ENCODE results near the gene LRAT.

The LRAT gene

DNA sequence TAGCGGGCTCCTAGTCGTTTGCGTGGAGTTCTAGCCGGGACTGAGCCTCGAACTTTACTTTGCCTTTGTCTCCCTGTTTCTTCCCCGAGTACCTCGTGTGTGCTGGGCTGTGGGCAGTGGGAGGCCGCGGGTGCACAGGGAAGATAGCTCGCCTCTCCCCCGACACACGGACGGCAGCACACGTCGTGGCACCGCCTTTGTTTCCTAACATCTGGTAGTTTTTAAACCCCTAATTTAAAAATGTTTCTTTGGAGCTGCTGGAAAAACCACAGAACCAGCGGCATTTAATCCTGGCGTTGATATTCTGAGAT lies 38.1 kb downstream of the LRAT start:
- POLR2A ChIA-PET (ENCODE audit: low non-redundant PET) = no interaction called here
- no peak for DNase-seq (ENCODE audit: low spot score)
- CTCF ChIA-PET = interaction anchor here (0.8 to 1.4 kb wide), 2 partner anchors 95 to 144 kb away, joined by 3 to 4 read pairs; no protein-coding TSS in a partner anchor
- no peak for TF ChIP-seq CTCF (conservative IDR thresholded peaks at IDR 0.05; ENCODE audit: low read depth)
- H3K27ac ChIP-seq = no peak overlapping the region

Data from RWPE1 (cell line).